OCI-LY1 (cell line): Measurements from ENCODE around the gene MRPS6.

Experiments
- CTCF ChIP-seq: fragments of 200-600 bp; sonication (generic), shearing (Covaris generic); IDR thresholded peaks from 2 replicates; pipeline ENCODE4 v1.5.1; 2017; ENCODE audit warnings: mild to moderate bottlenecking, antibody characterized with exemption, low read length, moderate library complexity, mixed read lengths
- EZH2 ChIP-seq: fragments of 200-600 bp; sonication (generic), shearing (Covaris generic); IDR thresholded peaks from 2 replicates; pipeline ENCODE4 v1.8.0; 2017; ENCODE audit warnings: borderline replicate concordance, mixed run types, mild to moderate bottlenecking, antibody characterized with exemption, low read length, moderate library complexity, mixed read lengths

DNA sequence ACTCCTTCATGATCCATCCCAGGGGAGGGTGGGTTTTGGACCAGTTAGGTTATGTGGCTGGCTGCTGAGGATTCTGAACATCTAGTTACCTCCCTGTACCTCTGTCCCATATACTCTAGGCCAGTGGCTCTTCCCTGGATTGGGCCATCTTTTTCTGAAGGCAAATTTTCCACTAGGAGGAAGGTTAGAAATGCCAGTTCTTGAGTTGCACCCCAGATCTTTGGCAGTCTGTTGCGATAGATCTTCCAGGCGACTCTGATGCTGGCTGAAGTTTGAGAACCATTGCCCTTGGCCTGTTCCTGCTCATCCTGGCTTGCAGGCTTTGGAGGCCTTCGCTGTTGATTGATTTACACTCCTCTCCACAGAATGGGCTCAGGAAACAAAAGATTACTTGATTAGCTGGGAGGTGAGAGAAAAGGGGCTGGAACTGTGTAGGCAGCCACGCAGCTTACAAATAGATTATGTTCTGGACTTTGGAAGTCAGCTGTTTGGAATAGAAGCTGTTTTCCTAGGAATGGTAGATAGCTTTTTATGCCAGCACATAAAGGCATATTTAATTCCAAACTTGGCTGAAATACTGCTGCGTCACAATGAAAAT, 110.1 kb downstream of the MRPS6 start:
- TF ChIP-seq EZH2 (no peak), CTCF (no peak)
